Activated CD4-positive, alpha-beta T cell treated with anti-CD3 and anti-CD28 coated beads, Interleukin-2, amount 50 U/mL, for 1 hour (primary cell): ENCODE measurements around the gene ATF6.

Source experiments
- DNase-seq: peaks from one replicate; pipeline ENCODE4 v3.0.0-alpha.2; 2020

Gene ATF6

DNA sequence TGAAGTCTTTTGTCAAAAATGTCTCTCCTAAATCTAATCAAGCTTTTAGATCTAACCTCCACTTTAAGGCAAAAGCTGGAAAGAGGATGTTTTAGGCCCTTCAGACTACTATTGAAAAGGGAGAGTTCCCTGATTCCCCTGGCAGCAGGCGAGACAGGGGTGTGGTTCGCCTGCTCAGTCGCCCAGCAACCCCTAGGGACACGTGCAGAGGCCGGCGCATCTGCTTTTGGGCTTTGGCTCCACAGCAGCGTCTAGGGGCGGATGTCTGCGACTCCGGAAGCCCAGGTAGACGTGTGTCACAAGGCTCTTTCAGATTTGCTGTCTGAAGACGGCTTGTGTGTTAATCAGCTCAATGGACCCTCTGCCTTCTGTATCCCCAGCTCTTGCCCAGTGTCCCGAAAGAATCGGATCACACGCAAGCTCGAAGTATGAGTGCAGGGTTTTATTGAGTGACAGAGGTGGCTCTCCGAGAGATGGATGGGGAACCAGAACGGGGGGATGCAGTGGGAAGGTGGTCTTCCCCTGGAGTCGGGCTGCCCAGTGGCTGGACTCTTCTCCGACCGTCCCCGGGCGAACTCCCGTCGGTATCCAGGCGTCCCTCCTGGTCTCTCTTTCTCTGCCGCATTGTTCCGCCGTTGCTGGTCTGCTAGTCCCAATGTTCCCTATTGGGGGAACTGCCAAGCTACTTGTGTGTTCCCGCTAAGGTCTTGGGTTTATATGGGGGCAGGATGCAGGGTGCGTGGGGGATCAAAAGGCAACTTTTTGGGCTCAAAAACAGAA is 212.1 kb downstream of the ATF6 start:
- DNase-seq, result no peak

DNA sequence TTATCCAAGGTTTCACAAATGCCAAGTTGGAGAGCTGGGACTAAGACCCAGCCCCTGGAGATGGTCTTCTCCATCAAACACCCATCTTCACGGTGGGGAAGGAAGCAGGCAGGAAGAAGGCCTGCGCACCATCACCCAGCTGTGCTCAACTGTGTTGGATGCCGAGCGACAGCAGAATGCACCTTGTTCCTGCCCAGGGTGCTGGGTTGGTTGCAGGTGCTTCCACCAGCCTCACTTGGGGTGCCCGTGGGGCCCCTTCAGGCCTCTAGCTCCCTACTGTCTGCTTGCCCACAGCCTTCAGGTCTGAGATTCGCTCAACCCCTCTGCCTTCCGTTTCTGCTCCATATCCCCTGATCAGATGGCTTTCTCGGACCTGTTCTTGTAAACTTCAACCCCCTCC is 215.0 kb downstream of the ATF6 start:
- DNase-seq, result no peak

DNA sequence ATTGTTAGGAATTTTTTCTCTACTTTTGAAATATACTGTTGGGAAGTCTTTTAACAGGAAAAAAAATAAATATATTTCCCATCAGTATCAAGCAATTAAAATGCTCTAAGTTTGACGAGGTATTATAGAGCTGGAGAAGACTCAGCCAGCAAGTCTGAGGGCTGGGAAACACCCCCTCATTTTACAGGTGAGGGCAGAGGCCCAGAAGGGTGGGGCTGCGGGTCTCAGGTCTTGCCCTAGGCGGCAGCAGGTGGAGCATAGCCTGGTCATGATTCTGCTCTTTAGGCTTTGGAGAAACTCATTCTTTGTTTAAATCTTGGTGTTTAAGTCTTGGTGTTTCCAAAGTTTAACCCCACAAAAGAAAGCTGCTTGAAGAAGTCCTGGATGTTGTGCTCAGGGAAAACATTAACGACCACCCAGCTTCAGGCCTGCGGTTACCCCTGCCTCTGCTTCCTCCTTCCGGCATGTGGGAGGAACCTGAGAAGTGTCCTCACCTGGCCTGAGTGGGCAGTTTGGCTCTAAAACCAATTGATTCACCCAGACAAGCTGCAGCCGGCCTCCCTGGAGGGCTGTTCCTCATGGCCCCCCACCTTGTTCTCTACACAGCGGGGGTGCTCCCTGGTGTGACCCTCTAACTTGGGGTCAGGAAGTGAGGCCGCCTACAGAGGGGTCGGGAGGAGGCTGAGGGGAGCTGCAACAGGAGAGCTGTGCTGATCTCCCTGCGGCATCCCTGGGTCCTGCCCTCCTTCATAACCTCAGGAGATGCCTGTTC is 215.8 kb downstream of the ATF6 start:
- no peak for DNase-seq

DNA sequence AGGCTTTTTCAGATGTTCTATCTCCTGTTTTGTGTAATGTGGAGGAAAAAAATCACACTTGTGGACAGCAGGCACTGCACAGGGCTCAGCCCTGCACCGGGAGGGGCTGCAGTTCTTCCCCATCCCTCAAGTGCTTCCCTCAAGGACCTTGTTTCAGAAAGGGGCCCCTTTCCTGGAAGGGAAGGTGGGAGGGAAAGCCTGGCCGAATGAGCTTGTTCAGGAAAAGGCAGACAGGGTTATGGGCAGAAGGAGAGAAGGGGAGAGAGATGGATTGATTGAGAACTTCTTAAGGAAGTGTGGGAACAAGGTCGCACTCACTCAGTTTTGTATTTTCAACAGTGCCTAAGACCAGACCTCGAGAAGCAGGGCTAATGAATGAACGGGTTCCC is 216.4 kb downstream of the ATF6 start:
- DNase-seq, result no peak

DNA sequence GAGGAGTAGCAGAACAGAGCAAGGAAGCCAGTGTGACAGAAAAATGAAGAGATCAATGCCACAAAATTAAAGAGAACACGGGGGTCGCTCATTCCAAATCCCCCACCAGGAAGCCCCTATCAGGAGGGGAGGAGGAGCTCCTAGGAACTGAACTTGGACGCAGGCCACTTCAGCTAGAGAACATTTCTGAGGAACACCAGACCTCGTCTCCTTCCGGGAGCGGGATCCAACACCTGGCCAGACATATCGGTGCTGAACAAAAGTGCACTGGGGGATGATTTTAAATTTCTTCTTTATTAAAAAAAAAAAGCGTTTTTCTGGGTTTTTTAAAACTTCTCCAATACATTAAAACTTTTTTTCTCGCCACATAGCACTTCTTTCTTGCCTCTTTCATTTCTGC is 216.8 kb downstream of the ATF6 start:
- DNase-seq, result no peak

DNA sequence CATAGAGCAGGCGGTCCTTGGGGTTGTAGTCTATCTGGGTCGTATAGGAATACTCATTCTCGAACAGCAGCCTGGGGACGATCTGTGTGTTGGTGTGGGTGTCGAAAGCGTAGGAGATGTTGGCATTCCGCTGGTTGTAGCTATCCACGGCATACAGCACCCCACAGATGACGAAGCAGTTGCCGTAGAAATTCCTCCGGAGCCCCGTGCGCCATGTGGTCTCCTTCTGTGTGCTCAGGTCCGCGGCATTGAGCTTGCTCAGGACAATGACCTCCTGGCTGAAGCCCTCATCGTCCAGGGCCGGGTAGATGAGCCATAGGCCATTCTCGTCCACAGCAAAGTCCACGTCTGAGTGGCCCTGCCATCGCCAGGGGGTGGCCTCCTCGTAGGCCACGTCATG is 217.6 kb downstream of the ATF6 start:
- no peak for DNase-seq

DNA sequence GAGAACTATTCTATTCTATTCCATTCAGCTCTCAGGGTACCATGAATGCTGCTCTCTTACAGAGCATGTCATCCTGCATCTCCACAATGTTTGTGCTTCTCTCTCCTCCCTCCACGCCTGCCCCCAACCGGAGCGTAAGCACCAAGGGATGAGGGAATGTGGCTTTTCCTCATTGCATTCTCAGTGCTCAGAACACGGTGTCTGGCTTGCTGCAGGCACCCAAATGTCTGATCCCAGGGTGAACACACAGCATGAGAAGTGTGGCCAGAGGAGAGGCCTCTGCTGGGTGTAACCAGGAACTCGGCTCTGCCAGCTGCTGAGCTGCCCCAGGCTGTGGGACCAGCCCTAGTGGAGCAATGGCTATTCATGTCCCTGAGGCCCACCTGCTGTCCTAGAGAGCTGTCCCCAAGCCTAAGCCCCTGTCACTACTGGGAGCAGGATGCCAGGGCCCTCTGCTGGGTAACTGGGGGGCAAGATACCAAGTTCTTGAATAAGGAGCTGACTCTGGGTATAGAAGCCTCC is 219.2 kb downstream of the ATF6 start:
- no peak for DNase-seq

DNA sequence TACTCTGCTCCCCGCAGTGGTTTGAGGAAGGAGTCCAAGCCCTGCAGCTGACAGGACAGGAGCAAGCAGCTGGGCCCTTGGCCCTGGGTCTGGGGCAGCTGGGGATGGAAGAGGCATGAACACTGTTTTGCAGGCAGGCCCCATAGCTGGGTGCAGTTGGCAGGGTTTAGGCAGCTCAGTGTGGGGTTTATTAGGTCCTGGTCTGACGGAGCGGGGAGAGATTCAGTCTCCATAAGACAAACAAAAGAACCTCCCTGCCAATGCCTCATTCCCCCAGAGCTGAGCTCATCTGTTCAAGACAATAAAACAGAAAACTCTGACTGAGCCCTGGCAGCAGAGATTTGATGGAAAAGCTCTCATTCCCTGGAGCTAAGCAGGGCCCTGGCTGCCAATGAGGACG is 220.2 kb downstream of the ATF6 start:
- DNase-seq, result no peak

DNA sequence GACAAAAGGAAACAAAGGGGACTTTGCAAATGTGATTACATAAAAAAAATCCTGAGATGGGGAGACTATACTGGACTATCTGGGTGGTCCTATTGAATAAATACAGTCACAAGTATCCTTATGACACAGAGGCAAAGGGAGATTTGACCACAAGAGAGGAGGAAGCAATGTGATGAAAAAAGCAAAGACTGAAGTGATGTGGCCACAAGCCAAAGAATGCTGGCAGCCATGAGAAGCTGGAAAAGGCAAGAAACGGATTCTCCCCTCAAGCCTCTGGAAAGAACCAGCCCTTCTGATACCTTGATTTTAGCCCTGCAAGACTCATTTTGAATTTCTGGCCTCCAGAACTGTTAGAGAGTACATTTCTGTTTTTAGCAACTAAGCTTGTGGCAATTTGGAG is 221.2 kb downstream of the ATF6 start:
- no peak for DNase-seq

DNA sequence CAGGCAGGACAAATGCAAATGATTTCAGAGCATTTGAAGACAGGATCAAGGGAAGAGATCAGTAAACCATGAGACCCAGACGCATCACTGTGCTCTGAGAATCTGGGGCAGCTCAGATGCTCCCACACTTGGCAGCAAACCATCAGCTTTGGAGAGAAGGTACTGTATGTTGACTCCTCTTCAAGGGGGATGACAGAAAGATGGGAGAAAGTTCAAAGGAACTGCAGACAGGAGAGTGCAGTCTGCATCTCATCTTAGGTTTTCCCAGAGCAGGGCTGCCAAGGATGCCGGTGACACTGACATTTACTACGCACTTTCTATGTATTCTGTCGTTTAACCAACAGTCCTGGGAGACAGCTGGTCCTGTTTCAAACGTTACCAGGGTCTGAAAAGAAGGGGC is 221.8 kb downstream of the ATF6 start:
- DNase-seq, result no peak

DNA sequence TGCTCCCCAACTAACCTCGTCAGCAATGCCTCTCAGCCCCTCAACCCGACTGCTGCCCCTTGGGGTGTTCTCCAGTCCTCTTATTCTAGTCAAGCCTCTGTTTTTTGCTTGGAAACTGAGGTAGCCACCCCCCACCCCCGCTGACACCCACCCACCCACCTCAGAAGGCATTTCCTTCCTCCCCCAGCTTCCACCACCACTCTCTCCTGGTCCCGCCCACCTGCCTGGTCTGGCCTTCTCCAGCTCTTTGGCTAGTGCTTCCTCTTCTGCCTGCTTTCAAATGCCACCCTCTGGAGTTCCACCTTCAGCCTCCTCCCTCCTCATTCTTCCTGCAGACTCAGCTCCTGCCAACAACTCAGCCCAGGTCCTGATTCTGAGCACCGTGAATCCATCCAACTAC is 222.3 kb downstream of the ATF6 start:
- DNase-seq, result no peak

DNA sequence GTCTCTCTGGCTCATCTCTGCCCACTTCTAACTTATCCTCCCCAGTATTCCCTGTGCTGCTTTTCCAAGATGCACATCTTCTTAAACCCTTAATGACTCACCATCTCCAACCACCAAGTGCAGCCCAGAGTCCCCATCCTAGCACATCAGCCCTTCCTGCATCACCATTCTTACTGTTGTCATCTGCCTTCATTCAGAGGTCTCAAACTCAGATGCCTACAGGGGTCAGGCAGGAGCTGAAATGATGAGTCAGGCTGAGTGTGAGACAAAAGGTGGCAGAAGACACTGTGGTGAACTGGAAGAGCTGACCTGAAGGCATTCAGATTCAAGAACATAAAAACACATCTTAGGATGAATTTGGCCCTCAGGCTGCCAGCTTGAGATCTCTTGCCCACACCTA is 223.0 kb downstream of the ATF6 start:
- no peak for DNase-seq

DNA sequence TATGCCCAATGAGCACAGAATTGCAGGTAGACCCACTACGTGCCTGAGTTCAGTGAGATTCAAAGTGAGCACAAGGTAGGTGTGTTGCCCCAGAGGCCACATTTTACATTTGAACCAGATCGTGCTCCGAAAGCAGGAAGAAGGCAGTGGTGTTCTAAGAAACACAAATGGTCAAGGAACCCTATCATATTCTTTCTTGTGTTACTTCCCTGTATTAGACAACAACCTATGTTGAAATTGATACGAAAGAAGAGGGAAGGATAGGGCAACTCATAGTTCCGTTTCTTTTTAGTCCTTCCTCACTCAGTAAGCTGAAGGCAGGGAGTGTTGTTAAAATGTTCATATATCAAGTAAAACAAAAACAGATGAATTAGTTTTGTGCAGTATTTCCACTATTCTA is 223.7 kb downstream of the ATF6 start:
- DNase-seq, result no peak

DNA sequence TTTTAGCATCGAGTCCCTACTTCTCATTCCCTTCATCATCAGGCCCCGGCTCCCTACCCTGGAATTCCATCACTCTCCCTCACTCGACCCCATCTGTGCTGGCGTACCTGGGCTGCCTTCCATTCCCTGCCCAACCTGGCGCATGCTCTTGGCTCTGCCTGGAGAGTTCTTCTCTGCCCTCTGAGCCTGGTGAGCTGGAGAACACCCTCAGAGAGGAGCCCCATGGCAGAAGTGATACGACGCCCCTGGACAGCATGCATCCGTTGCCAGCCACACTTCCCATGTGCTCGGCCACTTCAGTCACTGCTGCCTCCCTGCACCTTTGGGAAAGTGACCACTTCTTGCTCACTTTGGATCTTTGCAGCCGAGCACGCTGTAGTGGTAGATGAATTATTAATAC is 227.5 kb downstream of the ATF6 start:
- no peak for DNase-seq

DNA sequence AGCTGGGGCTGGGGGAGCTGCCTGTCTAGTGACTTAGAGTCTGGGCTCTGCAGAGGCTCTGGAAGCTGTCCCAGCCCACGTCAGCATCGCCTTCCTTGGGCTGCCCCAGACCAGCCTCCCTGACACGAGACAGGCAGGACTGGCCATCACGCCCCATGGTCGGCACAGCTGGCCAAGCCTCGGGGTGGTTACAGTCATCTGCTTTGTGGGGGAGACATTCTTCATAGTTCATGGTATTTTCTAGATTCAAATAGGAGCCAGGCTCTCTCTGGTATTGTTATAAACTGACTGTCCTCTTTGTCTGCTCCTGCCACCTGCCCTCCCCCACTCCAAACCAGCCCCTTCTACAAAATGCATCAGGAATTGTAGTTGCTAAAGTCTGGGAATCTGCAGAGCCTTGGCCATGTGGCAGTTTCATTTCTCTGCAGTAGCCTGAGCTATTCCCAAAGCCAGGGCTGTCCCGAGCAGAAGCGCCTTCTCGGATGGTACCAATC is 228.1 kb downstream of the ATF6 start:
- no peak for DNase-seq

DNA sequence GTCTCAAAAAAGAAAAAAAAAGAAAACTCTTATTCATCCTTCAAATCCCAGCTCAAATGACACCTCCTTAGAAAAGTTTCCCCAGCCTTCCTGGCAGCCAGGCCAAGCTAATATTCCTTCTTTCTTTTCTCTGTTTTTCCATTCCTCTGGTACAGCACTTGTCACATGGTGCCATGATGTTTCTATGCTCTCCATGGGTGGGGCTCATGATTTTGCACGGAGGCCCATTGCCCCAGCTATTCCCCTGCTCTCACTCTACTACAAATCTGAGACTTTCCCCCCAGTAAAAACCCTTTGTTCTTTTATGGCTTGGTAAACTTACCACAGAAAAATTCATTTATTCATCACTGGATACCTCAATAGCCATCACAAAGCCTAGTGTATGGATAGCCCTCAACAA is 231.0 kb downstream of the ATF6 start:
- no peak for DNase-seq

DNA sequence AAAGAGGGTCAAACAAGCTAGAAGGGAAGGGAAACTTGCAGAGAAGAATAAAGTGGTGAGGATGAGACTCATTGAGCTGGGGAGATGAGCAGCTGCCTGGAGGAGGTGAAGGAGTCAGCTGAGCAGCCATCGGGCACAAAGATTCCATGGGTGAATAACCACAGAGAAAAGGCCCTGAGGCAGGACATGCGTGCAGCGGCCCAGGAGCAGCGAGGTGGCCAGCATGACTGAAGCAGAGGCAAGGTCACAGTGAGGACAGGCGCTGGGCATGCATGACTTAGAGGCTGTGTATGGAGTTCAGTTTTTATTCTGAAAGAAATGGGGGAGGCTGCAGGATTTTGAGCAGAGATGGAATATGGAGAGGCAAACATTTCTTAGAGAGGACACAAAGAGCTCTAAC is 232.7 kb downstream of the ATF6 start:
- no peak for DNase-seq

DNA sequence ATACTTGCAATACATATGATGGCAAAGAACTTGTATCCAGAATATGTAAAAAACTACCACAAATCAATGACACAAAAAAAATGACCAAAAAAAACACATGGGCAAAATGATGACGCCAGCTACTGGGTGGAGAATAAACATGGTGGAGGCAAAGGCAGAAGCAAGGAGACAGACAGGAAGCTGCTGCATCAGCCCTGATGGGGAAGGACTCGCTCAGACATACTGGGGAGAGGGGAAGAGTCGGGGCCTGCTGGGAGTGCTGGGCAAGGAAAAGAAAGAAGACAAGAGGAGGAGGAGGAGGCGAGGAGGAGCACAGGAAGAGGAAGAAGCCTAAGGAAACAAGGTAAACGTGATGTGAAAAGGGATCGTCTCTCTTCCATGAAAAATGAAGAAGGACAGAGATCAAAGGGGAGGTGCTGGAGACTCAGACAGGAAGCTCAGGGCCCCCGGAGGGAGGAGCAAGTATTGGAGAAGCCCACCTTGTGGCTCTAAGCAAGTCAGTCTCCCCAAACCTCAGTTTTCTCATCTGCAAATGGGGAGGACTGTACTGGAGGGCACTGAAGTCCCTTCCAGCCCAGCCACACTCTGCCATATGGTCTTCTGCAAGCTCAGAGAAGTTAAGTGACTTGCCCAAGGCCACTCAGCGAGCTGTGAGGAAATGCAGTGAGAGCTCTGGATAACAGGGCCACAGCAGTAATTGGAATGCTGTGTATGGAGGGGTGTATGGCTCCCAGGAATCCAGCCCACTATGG is 233.4 kb downstream of the ATF6 start:
- no peak for DNase-seq

DNA sequence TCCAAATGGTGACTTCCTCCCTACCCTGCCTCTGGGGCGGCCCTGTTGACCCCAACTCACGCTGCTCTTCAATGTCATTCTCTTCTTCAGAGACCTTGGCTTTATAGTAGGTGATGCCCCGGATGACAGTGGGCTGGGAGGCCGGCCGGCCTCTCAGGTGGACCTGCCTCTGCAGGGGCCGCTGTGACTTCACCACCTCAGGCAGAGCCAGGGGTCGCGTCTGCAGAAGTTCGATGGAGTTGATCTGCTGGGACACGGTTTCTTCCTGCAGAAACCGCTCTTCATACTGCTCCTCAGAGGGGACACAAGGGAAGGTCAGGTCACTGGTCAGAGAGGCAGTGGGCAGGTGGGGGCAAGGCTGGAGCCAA is 233.9 kb downstream of the ATF6 start:
- no peak for DNase-seq

DNA sequence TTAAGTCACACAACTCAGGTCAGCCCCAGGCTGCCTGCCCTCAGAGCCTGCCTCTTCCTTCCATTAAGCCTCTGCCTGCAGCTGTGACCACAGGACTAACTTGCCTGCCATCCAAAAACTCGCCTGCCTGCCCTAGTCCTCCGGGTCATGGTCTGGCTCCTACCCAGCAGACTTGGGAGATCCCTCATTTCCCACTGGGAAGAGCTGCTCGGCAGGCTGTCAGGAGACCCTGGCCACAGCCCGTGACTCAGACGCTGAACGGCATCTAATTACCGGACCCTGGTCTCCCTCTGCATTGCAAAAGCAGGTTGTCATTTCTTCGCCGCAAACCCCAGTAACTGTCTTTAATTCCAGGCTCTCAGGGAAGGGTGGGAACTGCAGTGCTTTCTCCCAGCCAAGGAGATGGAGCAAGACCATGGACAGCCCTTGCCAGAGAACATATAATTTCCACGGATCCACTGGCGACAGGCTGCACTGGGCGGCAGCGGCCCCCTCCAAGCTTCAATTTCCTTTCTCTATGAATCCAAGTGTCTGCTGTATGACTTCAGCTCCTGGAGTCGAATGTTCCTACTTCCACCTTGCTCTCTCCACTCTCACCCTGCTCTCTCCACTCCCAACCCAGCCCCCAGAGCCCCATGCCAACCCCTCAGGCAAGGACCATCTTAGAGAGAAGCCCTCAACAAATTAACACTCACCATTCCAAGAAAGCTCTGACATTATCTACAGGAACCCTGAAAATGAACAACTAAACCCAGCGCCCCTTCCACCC is 237.1 kb downstream of the ATF6 start:
- DNase-seq, result no peak

DNA sequence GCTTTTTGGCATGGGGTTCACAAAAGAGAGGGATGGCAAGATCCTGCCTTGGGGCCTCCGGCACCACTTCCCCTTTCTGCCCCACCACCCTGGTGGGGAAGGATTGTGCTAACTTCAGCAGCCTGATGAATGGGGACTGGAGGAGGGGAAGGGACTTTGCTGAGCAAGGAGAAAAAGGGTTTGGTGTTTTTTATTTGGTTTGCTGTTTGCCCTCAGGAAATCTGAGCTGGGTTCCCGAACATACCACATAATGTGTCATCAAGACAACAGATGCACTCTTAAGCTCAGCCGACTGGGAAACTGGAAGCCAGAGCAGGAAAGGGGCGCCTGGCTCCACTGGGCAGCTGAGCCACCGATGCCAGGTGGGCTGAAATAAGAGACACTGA is 237.7 kb downstream of the ATF6 start:
- DNase-seq, result no peak

DNA sequence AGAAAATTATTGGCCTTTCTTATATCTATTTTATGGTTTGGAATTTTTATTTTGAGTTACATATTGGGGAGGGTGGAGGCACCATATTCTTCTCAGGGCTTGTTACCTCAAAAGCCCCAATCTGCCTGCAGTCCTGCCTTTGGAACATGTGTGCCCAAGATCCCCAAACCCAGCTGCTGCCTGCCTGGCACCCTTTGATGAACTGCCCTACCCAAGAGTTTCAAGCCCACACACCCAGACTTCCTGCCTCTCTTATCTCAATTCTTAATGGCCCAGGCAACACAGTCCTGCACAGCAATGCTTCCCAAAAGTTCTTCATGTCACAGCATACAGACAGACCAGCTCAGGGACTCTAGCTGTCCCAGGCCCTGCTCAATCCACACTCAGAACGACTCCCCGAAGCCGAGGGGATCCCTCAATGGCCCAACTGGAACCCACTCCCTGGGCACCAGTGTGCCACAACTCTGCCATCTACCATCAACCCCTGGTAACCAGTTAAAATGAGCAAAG is 238.4 kb downstream of the ATF6 start:
- no peak for DNase-seq

DNA sequence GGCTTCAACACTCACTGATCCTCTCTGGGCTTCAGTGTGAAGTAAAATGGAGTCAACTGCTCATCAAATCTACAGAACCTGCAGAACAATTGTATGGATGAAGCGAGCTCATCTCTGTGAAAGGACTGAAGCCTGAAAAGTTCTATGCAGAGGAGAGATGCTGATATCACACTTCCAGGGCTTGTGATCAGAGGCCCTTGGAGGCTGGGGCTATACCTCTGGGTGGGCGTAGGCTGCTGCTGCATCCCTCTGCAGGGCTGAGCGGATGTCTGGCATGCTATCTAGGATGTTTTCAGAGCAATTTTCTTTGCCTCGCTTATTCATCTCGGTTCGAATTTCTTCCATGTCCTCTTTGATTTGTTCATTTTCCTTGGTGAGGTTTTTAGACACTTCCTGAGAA is 240.0 kb downstream of the ATF6 start:
- no peak for DNase-seq
